Activated CD4-positive, alpha-beta T cell treated with anti-CD3 and anti-CD28 coated beads for 24 hours (primary cell): ENCODE results near the gene SLC25A21.

Experiments
- DNase-seq, 2 donors: peaks; one replicate each; pipeline ENCODE4 v3.0.0-alpha.2; 2020; ENCODE audit warnings: low read depth in 2 of 2

SLC25A21 gene

GRCh38 chr14:36767603-36768281 is 404.7 kb downstream of the SLC25A21 start:
- DNase-seq = no peak

GRCh38 chr14:36766974-36767373 is 405.4 kb downstream of the SLC25A21 start:
- DNase-seq = no peak

GRCh38 chr14:36757734-36758601 is 414.4 kb downstream of the SLC25A21 start:
- no peak for DNase-seq

- no peak for DNase-seq
These were observed 416.2 kb downstream of the SLC25A21 start for GRCh38 chr14:36756226-36756625.

GRCh38 chr14:36755756-36756155 is 416.6 kb downstream of the SLC25A21 start:
- DNase-seq = no peak

GRCh38 chr14:36751920-36752319 is 420.5 kb downstream of the SLC25A21 start:
- no peak for DNase-seq

- no peak for DNase-seq
These were observed 421.3 kb downstream of the SLC25A21 start for GRCh38 chr14:36751106-36751505.

GRCh38 chr14:36750244-36750643 is 422.2 kb downstream of the SLC25A21 start:
- DNase-seq = no peak

GRCh38 chr14:36748610-36749213 is 423.7 kb downstream of the SLC25A21 start:
- no peak for DNase-seq

GRCh38 chr14:36747411-36748184 is 424.8 kb downstream of the SLC25A21 start:
- DNase-seq = no peak

GRCh38 chr14:36746872-36747271 is 425.5 kb downstream of the SLC25A21 start:
- no peak for DNase-seq

GRCh38 chr14:36741858-36742257 is 430.5 kb downstream of the SLC25A21 start:
- DNase-seq = no peak

- DNase-seq = no peak
These were observed 434.1 kb downstream of the SLC25A21 start for GRCh38 chr14:36738269-36738668.

GRCh38 chr14:36726128-36726527 is 446.3 kb downstream of the SLC25A21 start:
- DNase-seq = no peak

GRCh38 chr14:36724162-36724561 is 448.2 kb downstream of the SLC25A21 start:
- DNase-seq = no peak

GRCh38 chr14:36723530-36723929 is 448.9 kb downstream of the SLC25A21 start:
- DNase-seq = no peak

- DNase-seq = no peak
These were observed 450.5 kb downstream of the SLC25A21 start for GRCh38 chr14:36721877-36722276.

- no peak for DNase-seq
These were observed 451.7 kb downstream of the SLC25A21 start for GRCh38 chr14:36720657-36721056.

- no peak for DNase-seq
These were observed 452.6 kb downstream of the SLC25A21 start for GRCh38 chr14:36719823-36720222.

GRCh38 chr14:36718216-36718615 is 454.2 kb downstream of the SLC25A21 start:
- DNase-seq = no peak

GRCh38 chr14:36717363-36717762 is 455.0 kb downstream of the SLC25A21 start:
- no peak for DNase-seq

- DNase-seq = no peak
These were observed 455.7 kb downstream of the SLC25A21 start for GRCh38 chr14:36716614-36717184.
